Stimulated activated CD8-positive, alpha-beta memory T cell treated with anti-CD3 and anti-CD28 coated beads, Interleukin-2, amount 100 ng/mL, for 1 hour (primary cell): ENCODE data around the gene KIF6.

Experiments used
- DNase-seq, 2 donors: peaks; one replicate each; pipeline ENCODE4 v3.0.0-alpha.2; 2020; ENCODE audit warnings: low read depth in 2 of 2

The KIF6 gene

DNA sequence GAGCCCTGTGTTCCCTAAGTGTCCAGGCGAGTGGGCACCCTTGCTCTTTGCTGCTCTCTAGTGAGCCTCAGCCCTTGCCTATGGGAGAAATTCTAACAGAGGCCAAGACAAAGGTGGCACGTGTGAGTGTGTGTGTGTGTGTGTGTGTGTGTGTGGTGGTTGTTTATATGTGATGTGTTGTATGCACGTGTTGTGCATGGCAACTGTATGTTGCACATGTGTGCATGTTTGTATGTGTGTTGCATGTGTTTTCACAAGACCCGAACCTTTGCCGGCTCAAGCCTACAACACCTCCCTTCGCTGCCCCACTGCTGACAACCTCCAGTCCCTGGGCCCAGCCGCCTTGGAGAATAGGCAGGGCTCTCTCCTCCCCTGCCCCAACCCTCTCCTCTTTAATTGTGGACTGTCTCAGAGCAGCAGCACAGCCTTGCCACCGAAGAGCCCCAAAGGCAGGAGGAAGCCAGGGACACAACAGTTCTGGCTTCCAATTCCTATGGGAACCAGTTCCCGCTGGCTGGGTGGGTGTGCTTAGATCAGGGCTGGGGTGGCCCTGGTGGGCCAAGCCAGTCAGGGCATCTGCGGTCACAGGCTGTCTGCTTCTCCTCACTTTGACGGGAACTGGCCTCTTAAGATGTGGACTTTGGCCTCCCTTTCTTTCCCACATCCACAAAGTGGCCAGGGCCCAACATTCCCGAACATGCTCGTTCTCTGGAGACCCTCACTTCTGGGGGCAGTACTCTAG lies 405.4 kb downstream of the KIF6 start:
- no peak for DNase-seq

DNA sequence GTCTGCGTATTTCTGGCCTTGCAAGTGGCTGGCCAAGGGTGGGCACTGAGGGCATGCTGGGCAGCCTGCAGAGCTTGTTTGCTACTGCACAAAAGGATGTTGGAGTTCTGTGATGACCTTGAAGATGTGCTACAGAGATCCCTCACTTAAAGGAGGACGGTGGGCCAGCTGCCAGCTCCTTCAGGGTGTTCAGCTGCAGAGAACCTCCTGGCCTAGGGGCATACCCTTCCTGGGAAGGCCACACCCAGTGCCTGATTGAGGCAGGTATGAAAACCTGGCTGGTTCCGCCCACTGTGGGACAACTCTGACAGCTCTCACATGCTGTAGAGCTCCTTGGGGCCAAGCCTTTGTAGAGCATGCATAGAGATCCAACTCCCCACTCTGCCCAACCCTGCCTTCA lies 408.0 kb downstream of the KIF6 start:
- no peak for DNase-seq

DNA sequence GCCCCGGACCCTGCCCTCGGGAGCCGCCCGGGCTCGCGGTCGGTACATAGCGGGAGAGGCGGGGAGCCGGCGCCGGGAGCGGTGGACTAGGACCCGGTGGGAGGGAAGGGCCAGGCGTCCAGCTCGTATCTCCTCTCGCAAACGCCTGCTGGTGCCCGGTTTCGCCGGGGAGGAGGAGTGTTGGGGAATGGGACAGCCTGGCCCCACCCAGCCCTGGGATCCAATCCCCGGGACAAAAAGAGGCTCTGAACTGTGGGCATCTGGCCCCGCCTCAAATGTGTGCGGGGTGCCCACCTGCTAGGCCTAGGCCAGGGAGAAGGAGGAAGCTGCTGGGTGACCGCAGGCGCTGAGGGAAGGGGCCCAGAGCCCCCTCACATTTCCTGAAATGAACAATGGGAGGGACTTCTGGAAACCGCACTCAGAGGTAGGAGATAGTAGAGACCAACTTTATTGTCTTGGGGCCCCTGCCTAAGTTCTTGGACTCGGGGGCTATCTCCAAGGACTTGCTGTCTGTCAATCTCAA lies 410.9 kb downstream of the KIF6 start, which contains the start of gene KCNK17:
TSS of gene KCNK17 (minus strand) at position 147 of the 523 bp plus-strand sequence. CDS start at position 48, 99 bp downstream.
- no peak for DNase-seq

DNA sequence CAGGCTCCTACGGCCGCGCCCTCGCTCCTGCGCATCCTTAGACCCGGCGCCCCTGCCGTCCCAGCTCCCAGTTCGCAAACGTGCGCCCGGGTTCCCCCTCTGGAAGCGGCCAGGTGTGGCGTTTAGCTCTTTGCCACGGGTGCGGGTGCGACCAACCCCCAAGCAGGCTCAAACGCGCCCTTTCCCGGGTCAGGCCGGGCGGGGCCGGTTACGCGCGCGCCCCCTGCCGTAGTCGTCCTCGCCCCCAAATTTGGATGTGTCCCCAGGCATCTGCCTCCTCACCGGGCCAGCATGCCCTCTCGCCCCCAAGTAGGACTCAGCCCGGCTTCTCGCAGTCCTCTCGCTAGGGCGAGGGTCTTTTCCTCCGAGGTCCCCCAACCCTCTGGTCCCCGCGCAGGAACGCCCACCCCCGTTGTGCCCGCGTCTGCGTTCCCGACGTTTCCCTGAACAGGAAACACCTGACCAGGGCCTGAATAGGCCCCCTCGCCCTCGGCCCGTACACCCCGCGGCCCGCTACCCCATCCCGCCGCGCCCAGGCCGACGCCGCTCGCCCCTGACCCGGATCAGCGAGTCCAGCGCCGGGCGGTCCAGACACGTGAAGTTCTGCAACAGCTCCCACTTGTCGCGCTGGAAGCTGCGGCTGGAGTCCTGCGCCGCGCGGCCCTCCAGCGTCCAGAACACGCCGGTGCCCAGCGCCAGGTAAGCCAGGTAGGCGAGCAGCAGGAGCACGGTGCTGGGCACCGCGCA lies 411.5 kb downstream of the KIF6 start:
- no peak for DNase-seq

DNA sequence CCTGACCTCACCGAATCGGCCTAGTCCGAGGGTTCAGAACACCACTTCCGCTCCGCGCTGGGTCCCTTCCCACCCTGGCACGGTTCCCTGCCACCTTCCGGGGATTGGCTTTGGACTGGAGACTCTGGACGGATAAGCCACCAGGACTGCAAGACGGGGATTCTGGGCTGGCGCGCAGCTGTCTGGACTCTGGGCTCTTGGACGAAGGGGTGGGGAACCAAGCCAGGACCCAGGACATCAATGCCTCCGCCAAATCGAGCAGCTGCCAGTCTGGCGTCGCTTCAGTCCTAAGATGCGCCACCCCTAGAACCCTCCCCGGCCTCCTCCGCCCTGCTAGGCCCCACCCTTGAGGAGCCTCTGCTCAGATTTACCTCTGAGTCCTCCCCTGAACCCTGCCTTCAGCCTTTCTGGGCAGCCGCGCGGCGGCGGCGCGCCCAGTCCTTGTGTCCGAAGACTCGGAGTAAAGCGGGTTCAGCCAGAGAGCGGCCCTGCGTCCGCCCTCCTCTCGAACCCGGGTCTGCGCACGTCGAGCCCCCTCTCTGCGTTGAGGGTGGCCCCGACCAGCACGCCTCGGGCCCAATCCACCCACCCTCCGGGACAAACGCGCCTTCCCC lies 412.2 kb downstream of the KIF6 start:
- DNase-seq, result no peak

DNA sequence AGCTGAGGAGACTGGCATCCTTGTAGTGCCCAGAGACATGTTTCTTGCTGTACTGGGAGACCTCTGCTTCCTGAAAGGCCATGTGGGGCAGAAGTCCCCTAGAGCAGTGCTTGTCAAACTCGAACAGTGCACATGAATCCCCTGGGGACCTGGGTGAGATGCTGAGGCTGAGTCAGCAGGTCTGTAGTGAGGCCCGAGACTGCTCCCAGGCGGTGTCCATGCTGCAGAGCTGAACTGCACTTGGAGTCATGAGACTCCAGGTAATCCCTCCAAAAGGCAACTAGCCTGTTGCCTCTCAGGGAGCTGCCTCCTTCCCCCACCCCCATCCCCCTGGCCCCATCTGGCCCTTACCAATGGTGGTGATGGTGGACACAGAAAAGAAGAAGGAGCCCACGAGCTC lies 414.7 kb downstream of the KIF6 start:
- DNase-seq, result no peak

DNA sequence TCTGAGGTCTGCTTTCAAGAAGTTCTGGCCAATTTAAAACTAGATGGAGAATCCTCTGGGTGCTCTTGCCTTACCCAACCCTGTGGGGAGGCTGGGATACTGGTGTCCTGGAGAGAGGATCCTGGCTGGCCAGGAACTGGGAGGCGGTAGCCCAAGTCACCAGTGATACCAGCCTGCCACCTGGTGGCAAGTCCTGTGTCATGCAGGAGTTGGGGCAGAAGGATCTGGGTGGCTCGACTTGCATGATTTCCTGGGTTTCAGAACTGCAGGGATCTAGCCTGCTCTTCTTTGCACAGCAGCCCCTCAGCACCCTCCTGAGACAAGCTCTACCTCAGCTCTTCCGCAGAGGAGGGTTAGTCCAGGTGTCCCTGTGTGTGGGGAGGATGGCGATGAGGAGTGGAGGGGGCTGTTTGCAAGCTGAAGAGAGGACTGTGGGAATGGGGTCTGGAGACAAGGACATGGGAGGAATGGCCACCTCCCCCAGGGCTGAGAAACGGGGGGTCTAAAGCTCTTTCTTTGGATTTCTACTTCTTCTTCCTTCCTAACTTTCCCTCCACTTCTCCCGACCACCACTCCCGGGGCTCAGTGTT lies 415.2 kb downstream of the KIF6 start:
- peak in 1 of 2 donors; percentile 17 for DNase-seq

DNA sequence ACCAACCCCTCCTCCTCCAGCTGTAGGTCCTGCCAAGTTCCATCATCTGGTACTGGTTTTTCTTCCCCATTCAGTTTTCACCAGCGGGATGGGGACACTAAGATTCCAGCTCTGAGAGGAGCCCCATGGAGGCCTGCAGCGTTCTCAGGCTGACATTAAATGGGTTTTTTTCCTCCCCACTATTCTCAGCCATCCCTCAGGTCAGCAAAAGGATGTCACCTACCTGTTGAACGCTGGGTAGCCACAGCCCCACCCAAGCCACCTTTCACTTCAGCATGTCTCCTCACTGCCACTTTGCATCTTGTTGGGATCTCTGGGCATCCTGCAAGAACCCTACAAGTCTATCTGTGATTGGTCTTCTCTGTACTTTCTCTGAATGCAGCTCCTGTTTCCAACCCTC lies 417.7 kb downstream of the KIF6 start:
- DNase-seq, result no peak

DNA sequence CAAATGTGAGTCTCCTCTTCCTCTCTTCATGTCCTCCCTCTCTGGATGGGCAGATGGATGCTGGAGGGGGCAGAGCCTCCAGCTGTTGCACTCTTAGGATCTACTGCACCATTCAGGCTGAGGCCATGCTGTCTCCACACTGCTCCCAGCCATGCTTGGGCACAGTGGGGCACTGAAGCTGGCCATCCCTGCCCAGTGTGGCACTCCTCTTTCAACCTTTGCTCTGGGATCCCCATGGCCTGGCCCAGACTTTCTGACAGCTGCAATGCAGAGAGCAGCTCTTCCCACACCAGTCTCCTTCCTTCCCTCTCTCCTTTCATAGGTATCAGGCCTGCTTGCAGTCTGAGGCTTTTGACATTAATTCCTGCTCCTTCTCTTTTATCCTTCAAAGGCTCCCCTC lies 420.3 kb downstream of the KIF6 start:
- DNase-seq, result no peak

DNA sequence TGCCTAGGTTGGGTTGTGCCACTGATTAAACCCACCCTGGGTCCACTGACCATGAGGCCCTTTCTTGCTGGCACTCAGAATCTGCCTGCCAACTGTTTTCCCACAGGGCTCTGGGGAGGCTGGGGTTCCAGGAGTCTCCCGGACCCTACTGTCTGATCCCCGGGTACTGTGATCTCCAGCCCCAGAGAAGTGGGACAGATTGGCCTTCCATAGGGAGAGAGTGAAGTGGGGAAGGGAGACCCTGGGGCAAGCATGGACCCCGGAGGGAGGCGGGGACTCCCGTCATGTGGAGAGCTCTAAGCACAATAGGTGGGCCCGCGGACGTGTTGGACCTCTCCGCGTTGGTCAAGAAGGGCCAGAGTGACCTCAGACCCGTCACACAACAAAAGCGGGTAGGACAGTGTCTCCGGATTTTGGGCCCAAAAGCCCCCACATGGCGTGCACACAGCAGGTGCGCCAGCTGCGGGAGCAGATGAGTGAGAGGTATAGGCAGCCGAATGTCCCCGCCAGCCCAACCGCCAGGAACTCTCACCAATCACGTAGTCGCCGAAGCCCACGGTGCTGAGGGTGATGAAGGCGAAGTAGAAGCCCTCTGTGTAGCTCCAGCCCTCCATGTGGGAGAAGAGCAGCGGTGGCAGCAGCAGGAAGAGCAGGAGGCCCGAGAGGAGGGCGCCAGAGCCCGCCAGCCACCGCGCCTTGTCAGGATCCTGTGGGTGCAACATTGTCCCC lies 421.6 kb downstream of the KIF6 start:
- no peak for DNase-seq

DNA sequence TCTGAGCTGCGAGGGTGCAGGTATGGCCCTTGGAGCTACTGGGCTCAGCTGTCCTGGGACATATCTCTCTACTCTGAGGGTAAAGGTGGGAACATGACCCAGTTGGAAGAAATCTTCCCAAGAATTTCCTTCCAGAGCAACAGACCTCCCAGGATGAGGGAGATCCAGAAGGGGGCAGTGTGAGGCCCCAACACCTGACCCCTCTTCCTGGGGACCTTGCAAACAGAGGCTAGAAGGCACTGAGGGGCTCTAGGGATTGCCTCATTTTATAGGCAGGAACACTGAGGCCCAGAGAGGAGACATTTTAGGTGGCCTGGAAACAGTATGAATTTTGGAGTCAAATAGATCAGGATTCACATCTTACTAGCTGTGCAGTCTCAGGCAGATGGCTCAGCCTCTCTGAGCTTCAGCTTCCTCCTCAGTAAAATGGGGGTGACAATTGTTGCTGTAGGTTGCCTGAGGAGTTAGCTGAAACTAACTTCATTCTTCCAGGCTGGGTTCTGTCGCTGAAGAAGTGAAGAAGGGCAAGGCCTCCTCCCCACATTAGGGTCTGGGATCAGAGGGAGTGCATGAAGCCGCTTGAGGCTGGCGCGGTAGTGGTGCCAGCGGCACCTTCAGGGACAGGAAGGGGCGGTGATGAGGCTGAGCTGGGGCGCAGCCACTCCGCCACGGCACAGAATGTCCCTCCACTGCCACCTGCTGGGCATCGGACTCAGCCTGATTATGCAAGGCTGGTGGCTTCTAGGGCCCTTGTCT lies 422.4 kb downstream of the KIF6 start:
- peak; percentile 69 to 73 for DNase-seq

DNA sequence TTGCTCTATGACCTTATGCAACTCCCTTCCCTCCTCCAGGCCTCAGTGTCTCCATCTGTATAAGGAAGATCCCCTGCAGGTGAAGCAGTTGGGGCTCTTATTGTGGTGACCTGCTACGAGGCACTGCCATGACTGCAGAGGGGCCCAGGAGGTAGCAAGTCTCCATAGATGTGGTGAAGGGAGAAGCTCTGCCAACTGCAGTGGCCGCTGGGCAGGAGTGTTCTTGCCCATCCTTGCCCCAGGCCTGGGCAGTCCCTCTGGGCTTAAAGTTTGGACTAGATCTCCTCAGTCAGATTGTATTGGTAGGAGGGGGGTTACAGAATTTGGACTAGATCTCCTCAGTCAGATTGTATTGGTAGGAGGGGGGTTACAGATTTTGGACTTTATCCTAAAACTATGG lies 423.2 kb downstream of the KIF6 start:
- no peak for DNase-seq

DNA sequence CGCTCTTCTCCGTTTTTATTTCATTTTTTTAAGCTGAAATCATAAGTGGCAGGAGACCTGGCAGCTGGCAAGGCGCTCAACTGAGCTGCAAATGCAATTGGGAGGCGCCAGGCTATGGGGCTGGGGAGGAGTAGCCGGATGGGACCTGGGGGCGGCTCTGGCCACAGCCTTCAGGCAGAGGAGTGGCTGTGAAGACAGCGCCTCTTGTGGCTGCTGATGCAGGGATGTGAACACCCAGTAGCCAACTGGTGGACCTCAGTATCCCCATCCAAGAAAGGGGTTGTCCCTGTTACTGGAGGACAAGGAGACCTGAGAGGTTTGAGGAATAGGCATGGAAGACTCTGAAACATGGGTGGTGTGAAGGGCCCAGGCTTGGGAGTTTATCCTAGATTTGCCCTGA lies 423.6 kb downstream of the KIF6 start:
- no peak for DNase-seq

DNA sequence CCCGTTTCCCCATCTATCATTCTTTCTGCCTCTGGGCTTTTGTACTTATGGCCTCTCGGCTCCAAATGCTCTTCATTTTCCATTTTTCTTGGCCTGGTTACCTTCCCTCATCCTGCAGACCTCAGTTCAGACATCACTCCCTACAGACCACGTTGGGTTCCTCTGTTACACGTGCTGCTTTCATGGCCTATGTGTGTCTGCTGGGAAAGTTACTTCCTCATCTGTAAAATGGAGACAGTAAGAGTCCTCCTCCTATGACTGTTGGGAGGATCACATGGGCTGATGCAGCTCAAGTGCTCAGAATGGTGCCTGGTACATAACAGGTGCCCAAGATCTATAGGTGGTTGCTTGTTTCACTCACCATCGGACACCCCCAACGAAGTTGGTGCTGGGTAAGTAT lies 424.5 kb downstream of the KIF6 start:
- no peak for DNase-seq

DNA sequence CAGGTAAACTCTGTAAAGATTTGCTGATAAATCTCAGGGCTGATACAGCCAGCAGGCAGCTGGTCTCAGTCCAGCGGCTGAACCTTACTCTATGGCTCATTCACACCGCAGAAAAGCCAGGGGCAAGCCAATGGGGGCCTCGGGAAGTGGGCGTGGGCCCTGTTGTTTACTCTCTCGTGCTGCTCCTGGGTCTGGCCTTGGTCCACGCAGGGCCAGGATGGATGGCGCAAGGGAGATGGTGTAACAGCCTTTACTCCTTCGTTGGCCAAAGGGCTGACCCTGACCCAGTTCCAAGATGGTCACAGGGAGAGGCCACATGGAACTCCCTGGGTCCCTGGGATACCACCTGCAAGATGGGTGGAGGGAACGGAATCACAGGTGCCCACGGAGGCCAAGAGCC lies 427.1 kb downstream of the KIF6 start:
- DNase-seq, result no peak

DNA sequence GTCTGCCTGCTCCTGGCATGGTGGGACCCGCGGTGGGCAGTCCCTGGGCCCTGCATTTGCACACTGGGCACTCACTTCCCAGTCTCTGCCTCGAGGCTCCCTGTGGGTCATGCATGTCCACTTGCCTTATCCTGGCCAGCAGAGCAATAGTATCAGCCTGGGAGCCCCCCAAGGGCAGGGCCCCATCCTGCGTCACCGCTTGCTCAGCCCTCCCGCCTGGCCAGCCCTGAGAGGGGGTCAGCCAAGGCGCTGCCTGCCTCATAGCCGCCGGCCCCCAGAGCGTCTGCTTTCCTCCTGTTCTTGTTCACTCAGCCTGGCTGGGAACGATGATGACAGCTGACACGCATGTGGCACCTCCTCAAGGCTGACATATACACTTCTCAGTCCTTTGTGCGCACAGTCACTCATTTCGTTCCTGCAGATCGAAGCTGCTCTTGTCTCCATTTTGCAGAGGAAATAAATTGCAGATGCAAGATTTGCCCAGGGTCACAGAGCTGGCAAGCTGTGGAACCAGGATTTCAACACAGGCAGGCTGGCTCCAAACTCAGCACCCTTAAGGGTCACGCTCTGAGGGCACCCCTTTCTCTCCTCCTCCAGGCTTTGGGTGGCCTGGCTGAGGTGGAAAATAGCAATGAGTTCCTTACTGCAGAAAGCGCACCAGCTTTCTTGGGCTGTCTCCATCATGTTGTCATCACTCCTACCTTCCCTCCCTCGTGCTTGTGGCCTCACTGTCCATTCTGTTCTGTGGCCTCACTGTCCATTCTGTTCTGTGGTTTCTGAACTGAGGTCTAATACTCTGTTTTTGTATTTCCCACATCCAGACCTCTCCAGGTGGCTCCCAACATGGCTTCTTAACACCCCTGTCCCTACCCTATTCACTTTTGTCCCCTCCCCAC lies 428.2 kb downstream of the KIF6 start:
- DNase-seq, result no peak

DNA sequence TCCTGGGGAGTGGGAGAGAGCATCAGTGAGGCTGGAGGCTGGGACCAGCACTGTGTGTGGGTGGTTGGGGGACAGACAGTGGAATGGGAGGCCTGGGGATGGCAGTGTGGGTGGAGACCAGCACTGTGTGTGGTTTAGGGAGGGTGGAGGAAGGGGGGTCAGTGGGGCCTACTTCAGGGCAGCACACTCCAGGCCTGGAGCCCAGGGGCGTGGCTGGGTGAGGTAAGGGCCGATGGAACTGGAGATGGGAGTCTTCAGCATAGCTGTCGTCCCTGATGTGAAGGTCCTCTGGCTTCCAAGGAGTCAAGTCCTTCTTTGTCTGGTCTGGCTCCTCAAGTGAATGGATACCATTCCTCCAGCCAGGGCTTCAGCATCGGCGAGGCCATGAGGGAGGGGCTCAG lies 429.6 kb downstream of the KIF6 start:
- no peak for DNase-seq

DNA sequence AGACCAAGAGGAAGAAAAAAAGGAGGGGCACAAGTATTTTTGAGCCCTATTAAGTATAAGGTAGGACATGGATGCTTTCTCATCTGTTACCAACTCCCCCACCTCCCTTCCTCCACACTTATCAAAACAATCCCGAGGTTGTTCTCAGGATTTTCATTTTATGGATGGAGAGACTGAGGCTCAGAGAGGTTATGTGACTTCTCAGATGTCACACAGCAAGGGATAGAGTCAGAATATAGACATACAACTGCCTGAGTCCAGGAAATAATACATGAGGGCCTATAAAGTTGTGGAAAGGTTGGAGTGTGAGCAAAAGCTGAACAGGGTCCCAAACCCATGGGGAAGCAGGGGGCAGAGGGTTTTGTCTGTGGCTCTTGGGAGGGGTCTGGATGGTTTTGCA lies 430.3 kb downstream of the KIF6 start:
- DNase-seq, result no peak

DNA sequence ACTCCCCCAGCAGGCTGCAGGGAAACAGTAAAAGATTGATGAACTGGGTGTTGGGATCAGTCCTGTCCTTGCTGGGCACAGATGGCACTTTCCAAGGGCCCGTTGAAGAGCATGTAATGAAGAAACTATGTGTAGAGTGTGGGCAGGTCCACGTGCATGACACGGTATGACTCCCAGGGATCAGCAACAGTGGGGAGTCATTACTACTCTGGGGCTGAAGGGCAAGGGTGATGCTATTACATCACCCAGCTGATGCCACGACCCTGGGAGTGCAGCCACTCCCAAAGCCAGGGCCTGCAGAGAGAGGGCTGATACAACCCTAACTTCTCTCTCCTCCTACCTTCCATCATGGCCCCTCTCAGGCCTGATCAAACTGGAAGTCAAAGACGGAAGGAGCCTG lies 431.1 kb downstream of the KIF6 start:
- DNase-seq, result no peak

DNA sequence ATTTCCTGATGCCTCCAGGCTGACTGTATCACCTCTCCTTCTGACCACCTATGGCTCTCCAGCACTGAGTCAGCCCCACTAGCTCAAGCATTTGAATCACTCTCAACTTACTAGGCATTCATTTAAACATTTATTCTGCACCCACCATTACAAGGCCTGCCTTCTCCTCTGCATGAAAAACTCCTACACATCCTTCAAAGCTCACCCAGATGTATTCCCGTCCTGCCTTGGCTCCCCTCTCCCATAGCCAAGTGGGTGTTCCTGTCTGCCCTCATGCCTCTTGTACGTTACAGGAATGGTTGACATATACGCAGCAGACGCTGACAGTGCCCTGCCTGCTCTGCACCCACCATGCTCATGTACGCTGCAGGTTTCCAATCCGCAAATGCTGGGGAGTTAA lies 432.6 kb downstream of the KIF6 start:
- no peak for DNase-seq
